Osteoblast (primary cell): ENCODE data around the gene SHISA5. TPM values are rescaled to one million over a fixed set of nuclear protein-coding genes. Genes with fewer than 3 reads are reported as not detected.

Experiments used
- DNase-seq: peaks from one replicate; pipeline ENCODE4 v3.0.0; 2011; ENCODE audit warnings: low spot score, mixed read lengths; ENCODE audit not compliant: insufficient read length; ENCODE audit errors: missing footprints
- H2AFZ ChIP-seq: 2 replicates; pipeline ENCODE4 v1.6.0; 2011; ENCODE audit warnings: mild to moderate bottlenecking, low read length
- H3K27ac ChIP-seq: 2 replicates; pipeline ENCODE4 v1.5.1; 2011; ENCODE audit warnings: mild to moderate bottlenecking, low read depth, low read length, moderate library complexity
- H3K27me3 ChIP-seq: 2 replicates; pipeline ENCODE4 v1.6.0; 2012; ENCODE audit warnings: mild to moderate bottlenecking, control low read depth, inconsistent platforms, low read length, moderate library complexity; ENCODE audit not compliant: insufficient read depth
- H3K36me3 ChIP-seq: 2 replicates; pipeline ENCODE4 v1.5.1; 2011; ENCODE audit warnings: mild to moderate bottlenecking, low read length, control low read depth, moderate library complexity; ENCODE audit not compliant: insufficient read depth
- H3K4me1 ChIP-seq: 2 replicates; pipeline ENCODE4 v1.5.1; 2011; ENCODE audit warnings: mild to moderate bottlenecking, low read length, control low read depth, moderate library complexity; ENCODE audit not compliant: insufficient read depth
- H3K4me2 ChIP-seq: 2 replicates; pipeline ENCODE4 v1.6.0; 2011; ENCODE audit warnings: mild to moderate bottlenecking, low read length; ENCODE audit not compliant: insufficient read depth
- H3K4me3 ChIP-seq: fragments of 200-600 bp; sonication (generic); 3 replicates; pipeline ENCODE4 v1.5.1; 2012; ENCODE audit warnings: mild to moderate bottlenecking, low read length, inconsistent platforms; ENCODE audit not compliant: insufficient read depth
- H3K79me2 ChIP-seq: 2 replicates; pipeline ENCODE4 v1.6.0; 2012; ENCODE audit warnings: mild to moderate bottlenecking, low read length, control low read depth, inconsistent platforms; ENCODE audit not compliant: insufficient read depth
- H3K9me3 ChIP-seq: 2 replicates; pipeline ENCODE4 v1.5.1; 2011; ENCODE audit warnings: low read depth, low read length, control low read depth
- H4K20me1 ChIP-seq: 2 replicates; pipeline ENCODE4 v1.6.0; 2012; ENCODE audit warnings: mild to moderate bottlenecking, low read length, control low read depth; ENCODE audit not compliant: insufficient read depth
- total RNA-seq: library from RNA; depleted of rRNA; stranded (reverse); fragments of >200 nt; gene quantifications from 2 replicates; pipeline ENCODE4 v1.2.3, GENCODE V29; 2012
- TF ChIP-seq, protein P1 (sequence below): IDR thresholded peaks from 2 replicates; pipeline ENCODE4 v1.5.1; 2011; ENCODE audit warnings: mild to moderate bottlenecking, low read depth, low read length, moderate library complexity; ENCODE audit errors: extremely low read depth

The SHISA5 gene
- total RNA-seq, 1 donor, result 105 TPM

DNA sequence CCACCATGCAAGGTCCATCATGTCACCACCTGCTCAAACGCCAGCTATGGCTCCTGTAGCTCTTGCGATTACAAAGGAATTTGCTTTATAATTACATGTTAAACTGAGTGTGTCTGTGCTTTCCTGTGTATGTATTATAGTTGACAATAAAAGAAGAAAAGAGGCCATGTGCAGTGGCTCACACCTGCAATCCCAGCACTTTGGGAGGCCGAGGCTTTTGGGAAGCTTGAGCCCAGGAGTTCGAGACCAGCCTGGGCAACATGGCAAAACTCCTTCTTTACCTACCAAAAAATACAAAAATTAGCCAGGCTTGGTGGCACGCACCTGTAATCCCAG is 30.4 kb downstream of the SHISA5 start:
- Histone ChIP-seq H3K4me1 (peaks cover 12% of the 10 kb centered on the region), H3K4me3 (no peak overlapping the region), H3K4me2 (peak overlapping the region; percentile 75)

DNA sequence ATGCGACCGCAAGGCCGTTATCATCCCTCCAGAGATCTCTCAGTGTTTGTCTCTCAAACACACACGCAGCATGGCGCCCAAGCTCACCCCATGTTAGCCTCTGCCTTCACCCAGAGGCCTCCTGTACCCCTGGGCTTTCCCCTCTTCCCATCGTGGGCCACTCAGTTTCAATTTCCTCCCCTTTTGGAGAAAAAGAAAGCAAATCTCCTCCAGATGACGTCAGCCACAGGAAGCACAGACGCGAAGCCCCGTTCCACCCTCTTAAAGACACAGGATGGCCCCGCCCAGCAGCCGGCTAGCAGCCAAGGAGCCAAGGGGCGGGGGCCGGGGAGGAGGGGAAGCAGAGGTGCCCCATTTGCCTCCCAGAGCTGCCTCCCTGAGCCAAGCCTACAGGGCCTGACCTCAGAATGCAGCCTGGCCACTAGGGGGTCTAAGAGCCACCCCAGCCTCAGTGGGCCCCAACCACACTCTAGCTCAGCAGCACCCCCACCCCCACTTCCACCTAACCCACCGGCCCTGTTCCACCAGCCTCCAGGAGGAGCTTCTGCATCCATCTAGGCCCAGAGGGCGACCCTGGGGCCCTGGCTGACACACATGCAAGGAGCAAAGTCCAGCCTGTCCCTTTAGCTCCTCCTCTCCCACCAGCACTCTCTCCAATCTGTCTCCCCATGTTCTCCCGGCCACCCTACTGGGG is 30.9 kb downstream of the SHISA5 start:
- Histone ChIP-seq H4K20me1 (peaks cover 4% of the 10 kb centered on the region), H3K4me3 (peak overlapping the region; percentile 76), H3K79me2 (peaks cover 41% of the 10 kb centered on the region), H3K27me3 (no peaks in the 10 kb centered on the region), H3K36me3 (peaks cover 14% of the 10 kb centered on the region), H3K4me1 (peaks cover 12% of the 10 kb centered on the region), H2AFZ (peak overlapping the region; percentile 80), H3K27ac (peak overlapping the region; percentile 90), H3K4me2 (peak overlapping the region; percentile 75), H3K9me3 (no peaks in the 10 kb centered on the region)
- TF ChIP-seq, protein P1, sequence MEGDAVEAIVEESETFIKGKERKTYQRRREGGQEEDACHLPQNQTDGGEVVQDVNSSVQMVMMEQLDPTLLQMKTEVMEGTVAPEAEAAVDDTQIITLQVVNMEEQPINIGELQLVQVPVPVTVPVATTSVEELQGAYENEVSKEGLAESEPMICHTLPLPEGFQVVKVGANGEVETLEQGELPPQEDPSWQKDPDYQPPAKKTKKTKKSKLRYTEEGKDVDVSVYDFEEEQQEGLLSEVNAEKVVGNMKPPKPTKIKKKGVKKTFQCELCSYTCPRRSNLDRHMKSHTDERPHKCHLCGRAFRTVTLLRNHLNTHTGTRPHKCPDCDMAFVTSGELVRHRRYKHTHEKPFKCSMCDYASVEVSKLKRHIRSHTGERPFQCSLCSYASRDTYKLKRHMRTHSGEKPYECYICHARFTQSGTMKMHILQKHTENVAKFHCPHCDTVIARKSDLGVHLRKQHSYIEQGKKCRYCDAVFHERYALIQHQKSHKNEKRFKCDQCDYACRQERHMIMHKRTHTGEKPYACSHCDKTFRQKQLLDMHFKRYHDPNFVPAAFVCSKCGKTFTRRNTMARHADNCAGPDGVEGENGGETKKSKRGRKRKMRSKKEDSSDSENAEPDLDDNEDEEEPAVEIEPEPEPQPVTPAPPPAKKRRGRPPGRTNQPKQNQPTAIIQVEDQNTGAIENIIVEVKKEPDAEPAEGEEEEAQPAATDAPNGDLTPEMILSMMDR, result peak; percentile 36
- DNase-seq, result peak; percentile 99

More for the DNA sequence above, 30.4 kb downstream of the SHISA5 start:
- no peaks in the 10 kb centered on the region for H3K9me3 ChIP-seq
- TF ChIP-seq, protein P1, result no peak
- peaks cover 4% of the 10 kb centered on the region for H4K20me1 ChIP-seq
- H3K36me3 ChIP-seq, result peaks cover 8% of the 10 kb centered on the region
- no peak for DNase-seq
- peak overlapping the region; percentile 90 for H3K27ac ChIP-seq
- no peaks in the 10 kb centered on the region for H3K27me3 ChIP-seq
- peak overlapping the region; percentile 80 for H2AFZ ChIP-seq
- peaks cover 36% of the 10 kb centered on the region for H3K79me2 ChIP-seq

DNA sequence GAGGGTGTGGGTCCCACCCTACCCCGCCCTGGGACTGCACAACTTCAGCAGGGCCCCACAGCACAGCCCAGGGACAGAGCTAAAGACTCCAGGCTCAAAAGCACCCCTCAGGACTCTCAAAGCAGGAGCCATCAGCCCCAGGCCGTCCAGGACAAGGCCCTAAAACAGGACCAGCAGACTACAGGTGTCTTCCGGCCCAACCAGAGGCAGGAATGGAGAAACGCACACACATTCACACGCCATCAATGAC is 31.4 kb downstream of the SHISA5 start:
- Histone ChIP-seq H3K9me3 (no peaks in the 10 kb centered on the region), H4K20me1 (peaks cover 4% of the 10 kb centered on the region), H3K36me3 (peaks cover 18% of the 10 kb centered on the region), H3K79me2 (peaks cover 46% of the 10 kb centered on the region), H3K27me3 (no peaks in the 10 kb centered on the region), H3K4me1 (peaks cover 16% of the 10 kb centered on the region), H3K27ac (peak overlapping the region; percentile 90), H3K4me2 (peak overlapping the region; percentile 75), H2AFZ (peak overlapping the region; percentile 80), H3K4me3 (peak overlapping the region; percentile 76)
- DNase-seq, result peak; percentile 91
- TF ChIP-seq, protein P1, result no peak

DNA sequence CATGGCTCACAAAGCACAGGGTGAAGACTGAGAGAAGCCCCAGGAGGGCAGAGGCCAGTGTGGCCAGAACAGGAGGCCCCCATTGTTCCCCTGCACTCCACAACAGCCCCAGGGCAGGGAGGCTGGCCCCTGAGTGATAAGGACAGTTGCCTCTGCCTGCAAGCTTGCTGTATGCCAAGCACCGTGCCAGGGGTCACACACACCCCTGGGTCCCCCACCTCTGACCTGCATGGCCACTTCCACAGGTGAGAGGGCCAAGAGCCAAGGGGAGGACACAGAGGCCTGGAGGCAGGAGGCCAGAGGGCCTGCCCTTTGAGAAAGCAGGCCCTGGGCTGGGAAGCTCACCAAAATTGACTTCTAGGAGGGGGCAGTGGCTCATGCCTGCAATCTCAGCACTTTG is 33.7 kb downstream of the SHISA5 start:
- no peak overlapping the region for H3K4me2 ChIP-seq
- no peaks in the 10 kb centered on the region for H3K27me3 ChIP-seq
- H2AFZ ChIP-seq, result no peak overlapping the region
- H3K36me3 ChIP-seq, result peaks cover 27% of the 10 kb centered on the region
- H3K27ac ChIP-seq, result peak overlapping the region; percentile 12
- no peak overlapping the region for H3K4me3 ChIP-seq
- no peak for DNase-seq
- H3K79me2 ChIP-seq, result peaks cover 59% of the 10 kb centered on the region
- H3K4me1 ChIP-seq, result peaks cover 35% of the 10 kb centered on the region
- no peaks in the 10 kb centered on the region for H3K9me3 ChIP-seq
- peaks cover 4% of the 10 kb centered on the region for H4K20me1 ChIP-seq
- TF ChIP-seq, protein P1, result no peak
